WTC11 (cell line): ENCODE measurements around the gene AOAH.

ENCODE experiments used
- CBFB ChIP-seq: sonication (generic); formaldehyde crosslinking; IDR thresholded peaks from 2 replicates; pipeline ENCODE4 v1.8.1; 2022; ENCODE audit warnings: mild to moderate bottlenecking, low read depth, missing genetic modification reagents
- CREB1 ChIP-seq: sonication (generic); formaldehyde crosslinking; IDR thresholded peaks from 2 replicates; pipeline ENCODE4 v1.8.0; 2023; ENCODE audit warnings: mild to moderate bottlenecking, missing genetic modification reagents
- ESRRA ChIP-seq: sonication (generic); formaldehyde crosslinking; IDR thresholded peaks from 2 replicates; pipeline ENCODE4 v1.8.1; 2022; ENCODE audit warnings: mild to moderate bottlenecking, missing genetic modification reagents, borderline replicate concordance
- NR2C2 ChIP-seq: sonication (generic); formaldehyde crosslinking; IDR thresholded peaks from 2 replicates; pipeline ENCODE4 v1.8.0; 2022; ENCODE audit warnings: mild to moderate bottlenecking, missing genetic modification reagents
- SP1 ChIP-seq: sonication (generic); formaldehyde crosslinking; conservative IDR thresholded peaks from 2 replicates; pipeline ENCODE4 v1.8.1; 2022; ENCODE audit warnings: missing genetic modification reagents
- TF ChIP-seq, protein P1 (sequence below): fragments of 200-600 bp; IDR thresholded peaks from 2 replicates; pipeline ENCODE4 v1.8.0; 2022; ENCODE audit warnings: antibody characterized with exemption
- TF ChIP-seq, protein P2 (sequence below): sonication (generic); formaldehyde crosslinking; IDR thresholded peaks from 2 replicates; pipeline ENCODE4 v1.8.1; 2023; ENCODE audit warnings: mild to moderate bottlenecking, missing genetic modification reagents, moderate library complexity
- TF ChIP-seq, protein P3 (sequence below): sonication (generic); formaldehyde crosslinking; IDR thresholded peaks from 2 replicates; pipeline ENCODE4 v1.8.1; 2022; ENCODE audit warnings: low read depth, missing genetic modification reagents, borderline replicate concordance
- TF ChIP-seq, protein P4 (sequence below): sonication (generic); formaldehyde crosslinking; IDR thresholded peaks from 2 replicates; pipeline ENCODE4 v1.8.1; 2022; ENCODE audit warnings: low read depth, mild to moderate bottlenecking, moderate library complexity, missing genetic modification reagents, borderline replicate concordance
- TF ChIP-seq, protein P5 (sequence below): fragments of 250-450 bp; sonication (Bioruptor Pico); IDR thresholded peaks from 2 replicates; pipeline ENCODE4 v1.9.0; 2021; ENCODE audit warnings: mild to moderate bottlenecking

DNA sequence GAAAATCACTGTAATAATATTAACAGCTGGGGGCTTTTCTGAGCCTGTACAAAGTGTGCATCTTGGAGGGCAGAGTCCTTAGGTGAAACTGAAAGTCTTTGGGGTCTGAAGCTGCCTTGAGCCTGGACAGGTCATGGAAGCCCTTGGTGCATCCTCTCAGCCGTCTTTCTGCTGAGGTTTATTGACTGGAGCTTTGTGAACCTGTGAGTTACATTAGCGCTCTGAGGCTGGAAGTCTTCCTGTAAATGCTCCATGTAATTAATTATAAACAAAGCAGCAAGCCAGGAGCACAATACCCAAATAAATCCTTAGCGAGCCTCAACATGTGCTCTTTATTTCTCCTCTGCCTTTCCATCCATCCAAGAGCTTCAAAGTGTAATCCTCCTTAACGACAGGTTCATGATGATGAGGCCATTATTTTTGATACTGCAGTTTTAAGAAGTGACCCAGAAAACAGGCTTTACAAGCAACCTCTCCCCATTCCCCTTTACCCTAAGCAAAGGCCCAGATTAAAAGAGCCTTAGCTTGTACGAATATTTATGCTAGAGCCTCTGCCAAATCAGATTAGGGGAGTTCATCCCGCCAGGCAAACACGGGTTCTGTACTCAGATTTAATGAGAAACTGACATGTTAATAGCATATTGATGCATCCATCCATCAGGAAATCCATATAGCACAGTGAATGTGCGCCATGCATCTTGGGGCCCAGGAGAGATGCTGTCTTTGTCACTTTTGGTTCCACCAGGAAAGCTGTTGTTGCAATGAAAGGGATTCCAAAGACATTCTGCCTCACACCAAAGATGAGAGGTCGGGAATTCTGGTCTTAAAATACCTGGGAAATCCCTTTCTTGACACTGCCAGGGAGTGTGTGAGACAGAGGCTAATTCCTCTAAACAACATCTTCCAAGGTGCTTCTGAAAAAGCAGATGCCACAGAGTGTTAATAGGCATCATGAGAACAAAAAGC lies 216.5 kb downstream of the AOAH start:
- TF ChIP-seq, protein P1, sequence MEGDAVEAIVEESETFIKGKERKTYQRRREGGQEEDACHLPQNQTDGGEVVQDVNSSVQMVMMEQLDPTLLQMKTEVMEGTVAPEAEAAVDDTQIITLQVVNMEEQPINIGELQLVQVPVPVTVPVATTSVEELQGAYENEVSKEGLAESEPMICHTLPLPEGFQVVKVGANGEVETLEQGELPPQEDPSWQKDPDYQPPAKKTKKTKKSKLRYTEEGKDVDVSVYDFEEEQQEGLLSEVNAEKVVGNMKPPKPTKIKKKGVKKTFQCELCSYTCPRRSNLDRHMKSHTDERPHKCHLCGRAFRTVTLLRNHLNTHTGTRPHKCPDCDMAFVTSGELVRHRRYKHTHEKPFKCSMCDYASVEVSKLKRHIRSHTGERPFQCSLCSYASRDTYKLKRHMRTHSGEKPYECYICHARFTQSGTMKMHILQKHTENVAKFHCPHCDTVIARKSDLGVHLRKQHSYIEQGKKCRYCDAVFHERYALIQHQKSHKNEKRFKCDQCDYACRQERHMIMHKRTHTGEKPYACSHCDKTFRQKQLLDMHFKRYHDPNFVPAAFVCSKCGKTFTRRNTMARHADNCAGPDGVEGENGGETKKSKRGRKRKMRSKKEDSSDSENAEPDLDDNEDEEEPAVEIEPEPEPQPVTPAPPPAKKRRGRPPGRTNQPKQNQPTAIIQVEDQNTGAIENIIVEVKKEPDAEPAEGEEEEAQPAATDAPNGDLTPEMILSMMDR = no peak
- TF ChIP-seq NR2C2 (CRISPR knock-in tag) = no peak
- TF ChIP-seq, protein P2, sequence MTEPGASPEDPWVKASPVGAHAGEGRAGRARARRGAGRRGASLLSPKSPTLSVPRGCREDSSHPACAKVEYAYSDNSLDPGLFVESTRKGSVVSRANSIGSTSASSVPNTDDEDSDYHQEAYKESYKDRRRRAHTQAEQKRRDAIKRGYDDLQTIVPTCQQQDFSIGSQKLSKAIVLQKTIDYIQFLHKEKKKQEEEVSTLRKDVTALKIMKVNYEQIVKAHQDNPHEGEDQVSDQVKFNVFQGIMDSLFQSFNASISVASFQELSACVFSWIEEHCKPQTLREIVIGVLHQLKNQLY (CRISPR knock-in tag) = no peak
- TF ChIP-seq CREB1 (CRISPR knock-in tag) = no peak
- TF ChIP-seq CBFB (CRISPR knock-in tag) = no peak
- TF ChIP-seq SP1 (CRISPR knock-in tag) = no peak
- TF ChIP-seq, protein P3, sequence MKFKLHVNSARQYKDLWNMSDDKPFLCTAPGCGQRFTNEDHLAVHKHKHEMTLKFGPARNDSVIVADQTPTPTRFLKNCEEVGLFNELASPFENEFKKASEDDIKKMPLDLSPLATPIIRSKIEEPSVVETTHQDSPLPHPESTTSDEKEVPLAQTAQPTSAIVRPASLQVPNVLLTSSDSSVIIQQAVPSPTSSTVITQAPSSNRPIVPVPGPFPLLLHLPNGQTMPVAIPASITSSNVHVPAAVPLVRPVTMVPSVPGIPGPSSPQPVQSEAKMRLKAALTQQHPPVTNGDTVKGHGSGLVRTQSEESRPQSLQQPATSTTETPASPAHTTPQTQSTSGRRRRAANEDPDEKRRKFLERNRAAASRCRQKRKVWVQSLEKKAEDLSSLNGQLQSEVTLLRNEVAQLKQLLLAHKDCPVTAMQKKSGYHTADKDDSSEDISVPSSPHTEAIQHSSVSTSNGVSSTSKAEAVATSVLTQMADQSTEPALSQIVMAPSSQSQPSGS = no peak
- TF ChIP-seq ESRRA (CRISPR knock-in tag) = no peak
- TF ChIP-seq, protein P4, sequence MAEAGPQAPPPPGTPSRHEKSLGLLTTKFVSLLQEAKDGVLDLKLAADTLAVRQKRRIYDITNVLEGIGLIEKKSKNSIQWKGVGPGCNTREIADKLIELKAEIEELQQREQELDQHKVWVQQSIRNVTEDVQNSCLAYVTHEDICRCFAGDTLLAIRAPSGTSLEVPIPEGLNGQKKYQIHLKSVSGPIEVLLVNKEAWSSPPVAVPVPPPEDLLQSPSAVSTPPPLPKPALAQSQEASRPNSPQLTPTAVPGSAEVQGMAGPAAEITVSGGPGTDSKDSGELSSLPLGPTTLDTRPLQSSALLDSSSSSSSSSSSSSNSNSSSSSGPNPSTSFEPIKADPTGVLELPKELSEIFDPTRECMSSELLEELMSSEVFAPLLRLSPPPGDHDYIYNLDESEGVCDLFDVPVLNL (CRISPR knock-in tag) = no peak
- TF ChIP-seq, protein P5, sequence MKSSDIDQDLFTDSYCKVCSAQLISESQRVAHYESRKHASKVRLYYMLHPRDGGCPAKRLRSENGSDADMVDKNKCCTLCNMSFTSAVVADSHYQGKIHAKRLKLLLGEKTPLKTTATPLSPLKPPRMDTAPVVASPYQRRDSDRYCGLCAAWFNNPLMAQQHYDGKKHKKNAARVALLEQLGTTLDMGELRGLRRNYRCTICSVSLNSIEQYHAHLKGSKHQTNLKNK (CRISPR knock-in tag) = no peak
